Stromal cell of bone marrow (primary cell): ENCODE results near the gene MLC1.

Experiments used
- DNase-seq: peaks from one replicate; pipeline ENCODE4 v3.0.0-alpha.2; 2012; ENCODE audit warnings: low read depth

MLC1 gene

GRCh38 chr22:50035976-50036724 is 49.1 kb downstream of the MLC1 start:
- no peak for DNase-seq

GRCh38 chr22:50035131-50035881 is 49.9 kb downstream of the MLC1 start:
- DNase-seq: no peak

GRCh38 chr22:50034126-50035081 is 50.8 kb downstream of the MLC1 start:
- no peak for DNase-seq

- DNase-seq: no peak
These were observed 52.2 kb downstream of the MLC1 start for GRCh38 chr22:50032941-50033601.

- no peak for DNase-seq
These were observed 52.9 kb downstream of the MLC1 start for GRCh38 chr22:50032109-50032871.

GRCh38 chr22:50031189-50032091 is 53.8 kb downstream of the MLC1 start:
- no peak for DNase-seq

DNA sequence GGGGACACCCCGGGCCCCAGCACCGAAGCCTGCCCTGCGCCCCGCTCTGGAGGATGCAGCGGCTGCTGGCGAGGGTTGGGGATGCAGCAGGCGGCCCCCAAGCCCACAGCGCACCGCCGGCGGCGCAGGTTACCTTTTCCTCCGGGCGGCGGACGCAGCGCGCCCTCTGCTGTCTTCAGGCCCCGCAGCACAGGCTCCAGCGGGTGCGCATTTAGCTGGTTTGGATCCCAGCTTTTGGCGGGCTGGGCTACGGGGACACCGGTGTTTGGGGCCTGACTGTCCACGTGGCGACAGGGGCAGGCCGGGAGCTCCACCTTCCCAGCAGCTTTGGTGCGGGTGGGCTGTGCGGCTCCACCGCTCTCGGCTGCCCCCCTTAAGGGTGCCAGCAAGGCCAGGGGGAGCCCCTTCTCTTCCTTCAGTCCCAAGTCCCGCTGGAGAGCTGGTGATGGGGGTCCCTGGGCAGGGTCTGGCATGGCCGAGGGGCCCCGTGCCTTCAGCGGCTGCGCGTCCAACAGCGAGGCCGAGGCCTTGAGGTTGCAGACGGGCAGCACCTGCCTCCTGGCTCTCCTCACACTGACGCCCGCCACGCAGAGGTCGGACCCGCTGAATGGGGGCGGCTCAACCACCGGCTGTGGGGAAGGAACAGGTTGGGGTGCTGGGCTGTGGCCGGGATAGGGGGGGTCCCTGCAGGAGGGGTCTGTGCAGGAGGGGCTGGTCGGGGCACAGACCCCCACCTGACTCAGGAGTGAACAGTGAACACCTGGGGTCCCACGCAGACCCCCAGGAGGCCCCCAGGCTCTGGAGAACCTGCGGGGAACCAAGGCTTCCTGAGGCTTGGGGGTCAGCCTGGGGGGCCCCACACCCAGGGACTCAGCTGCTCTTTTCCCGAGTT is 54.7 kb downstream of the MLC1 start:
- DNase-seq: peak; percentile 24

DNA sequence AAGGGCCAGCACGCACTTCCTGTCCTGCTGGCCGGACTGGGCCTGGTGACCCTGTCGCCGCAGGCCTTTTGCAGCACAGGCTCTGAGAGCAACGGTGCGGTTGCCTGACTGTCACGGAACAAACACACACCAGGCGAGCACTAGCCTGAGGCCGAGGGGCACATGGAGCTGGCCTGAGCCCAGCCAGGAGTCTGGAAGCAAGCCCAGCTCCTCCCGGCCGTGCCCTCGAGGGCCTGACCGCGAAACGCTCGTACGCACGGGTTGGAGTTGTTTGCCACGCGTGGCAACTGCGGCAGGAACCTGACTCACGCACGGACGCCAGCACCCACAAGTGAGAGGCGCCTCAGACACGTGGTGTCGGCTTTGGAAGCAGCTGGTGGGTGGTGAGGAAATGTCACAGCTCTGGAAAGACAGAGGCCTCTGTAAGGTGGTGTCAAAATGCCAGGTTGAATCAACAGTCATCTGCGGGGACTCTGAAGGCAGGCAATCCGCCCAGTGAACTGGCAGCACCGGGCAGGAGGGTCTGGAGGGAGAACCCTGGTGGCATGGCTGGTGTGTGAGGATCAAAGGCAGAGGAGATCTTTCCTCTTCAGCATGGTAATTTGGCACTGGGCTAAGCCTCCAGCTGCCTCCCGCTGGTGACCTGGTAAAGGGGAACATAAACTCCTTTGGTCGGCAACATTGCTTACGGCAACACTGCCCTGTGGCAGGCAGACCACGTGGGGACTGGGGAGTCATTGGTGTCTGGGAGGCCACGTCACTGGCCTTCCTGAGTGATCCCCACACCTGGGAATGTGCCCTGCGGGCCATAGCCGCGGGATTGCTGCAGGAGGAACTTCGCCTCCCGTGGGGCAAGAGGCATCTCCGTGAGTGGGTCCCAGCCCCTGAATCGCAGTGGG is 57.3 kb downstream of the MLC1 start:
- DNase-seq: peak; percentile 2

DNA sequence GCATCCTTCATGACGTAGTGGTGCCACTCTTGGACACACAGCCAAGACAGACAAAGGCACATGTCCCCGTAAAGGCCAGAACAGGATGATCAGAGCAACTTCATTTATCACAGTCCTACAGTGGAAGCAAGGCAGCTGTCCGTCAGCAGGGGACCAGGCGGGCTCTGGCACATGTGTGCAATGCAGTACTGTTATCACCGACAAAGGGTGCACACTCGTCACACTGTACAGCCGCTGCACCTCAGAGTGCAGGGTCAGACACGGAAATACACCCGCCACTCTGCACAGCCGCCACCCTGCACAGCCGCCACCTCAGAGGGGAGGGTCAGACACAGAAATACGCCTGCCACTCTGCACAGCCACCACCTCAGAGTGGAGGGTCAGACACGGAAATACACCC is 59.2 kb downstream of the MLC1 start:
- no peak for DNase-seq

- DNase-seq: no peak
These were observed 62.9 kb downstream of the MLC1 start for GRCh38 chr22:50022171-50022819.

GRCh38 chr22:50020606-50021005 is 64.6 kb downstream of the MLC1 start:
- no peak for DNase-seq

DNA sequence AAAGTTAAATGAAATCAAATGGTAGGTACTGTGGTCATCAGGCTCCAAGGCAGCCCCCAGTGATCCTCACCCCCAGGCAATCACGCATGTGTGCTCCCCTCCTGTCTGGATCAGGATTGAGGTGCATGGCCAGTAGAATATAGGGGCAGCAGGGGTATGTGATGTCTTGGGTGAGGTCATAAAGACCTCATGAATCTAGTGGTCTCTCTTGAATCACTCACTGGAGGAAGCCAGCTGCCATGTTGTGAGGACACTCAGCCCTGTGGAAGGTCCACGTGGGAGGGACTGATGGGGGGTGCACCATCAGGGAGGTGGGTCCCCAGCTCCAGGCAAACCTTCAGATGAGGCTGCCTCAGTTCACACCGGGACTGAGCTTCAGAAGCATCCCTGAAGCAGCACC is 65.9 kb downstream of the MLC1 start:
- DNase-seq: no peak

- no peak for DNase-seq
These were observed 66.5 kb downstream of the MLC1 start for GRCh38 chr22:50018608-50019285.

DNA sequence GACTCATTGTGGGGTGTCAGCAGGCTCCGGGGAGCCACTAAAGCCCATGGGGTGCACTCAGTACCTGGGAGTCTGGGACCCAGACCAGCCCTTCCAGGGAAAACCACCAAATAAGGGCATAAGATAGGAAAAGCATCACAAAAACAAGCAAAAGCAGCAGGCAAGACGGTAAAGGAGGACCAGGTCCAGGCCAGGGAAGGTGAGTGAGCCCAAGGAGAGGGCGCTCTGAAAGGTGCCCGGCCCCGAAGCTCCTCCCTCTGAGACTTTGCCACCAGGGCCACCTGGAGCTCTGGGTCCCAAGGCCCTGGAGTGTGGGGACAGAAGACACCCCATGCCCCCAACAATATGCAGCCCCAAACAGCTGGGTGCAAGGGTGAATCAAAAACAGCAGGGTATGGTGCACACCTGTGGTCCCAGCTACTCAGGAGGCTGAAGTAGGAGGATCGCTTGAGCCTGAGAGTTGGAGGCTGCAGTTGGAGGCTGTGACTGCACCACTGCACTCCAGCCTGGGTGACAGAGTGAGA is 67.5 kb downstream of the MLC1 start:
- no peak for DNase-seq

GRCh38 chr22:50016988-50017700 is 68.1 kb downstream of the MLC1 start:
- no peak for DNase-seq
